ENCODE data around the gene CHFR. TPM values are rescaled to one million over a fixed set of nuclear protein-coding genes. Genes with fewer than 3 reads are reported as not detected.
A peak's percentile ranks its signal among the peaks of the same experiment; 100 is the strongest.

Gene CHFR
- total RNA-seq, 1 experiment from 2014 or later = 53.3 TPM

- H3K27me3 ChIP-seq (ENCODE audit: insufficient read depth, low read length) = no peaks in the 10 kb centered on the region
- no peak overlapping the region for H2BK12ac ChIP-seq (ENCODE audit: insufficient read length, low read depth, low read length)
- H3K79me2 ChIP-seq (ENCODE audit: insufficient read depth, low read length) = no peaks in the 10 kb centered on the region
- DNase-seq = no peak
- no peak overlapping the region for H2AFZ ChIP-seq (ENCODE audit: low read length)
- no peak overlapping the region for H3T11ph ChIP-seq (ENCODE audit: low read length)
- H2BK15ac ChIP-seq (ENCODE audit: low read depth, low read length) = no peak overlapping the region
- no peaks in the 10 kb centered on the region for H3K23me2 ChIP-seq (ENCODE audit: insufficient read length, low read depth, low read length, poor library complexity, severe bottlenecking)
- H3K4me1 ChIP-seq (ENCODE audit: insufficient read depth, low read length) = no peaks in the 10 kb centered on the region
- no peak overlapping the region for H2AK5ac ChIP-seq (ENCODE audit: insufficient read length, low read length)
- peaks cover 2% of the 10 kb centered on the region for H4K20me1 ChIP-seq (ENCODE audit: control insufficient read depth, insufficient read depth, insufficient read length)
- Mint-ChIP-seq H3K9me3 (peaks cover 0 to 2% of the 10 kb centered on the region in 2 experiments; a peak in 1 of 5 replicates), H3K27ac (peak overlapping the region in 2 of 3 experiments; percentile 71 to 79; a peak in 2 of 7 replicates), H3K27me3 (ENCODE audit: low read depth) (no peaks in the 10 kb centered on the region; the same call in 1 of the 2 replicates), H3K4me1 (no peaks in the 10 kb centered on the region), H3K4me3 (no peak overlapping the region), H3K36me3 (ENCODE audit: insufficient read depth in 1 of 3, low read depth in 3 of 3) (peaks cover 47 to 81% (median 64%) of the 10 kb centered on the region in 3 experiments)
- no peak for TF ChIP-seq CTCF (conservative IDR thresholded peaks at IDR 0.05)
- H3K14ac ChIP-seq (ENCODE audit: insufficient read depth, low read length) = no peak overlapping the region; the same call in 1 of the 2 replicates
- no peak overlapping the region for H2BK5ac ChIP-seq (ENCODE audit: insufficient read length, low read length)
- H2BK120ac ChIP-seq (ENCODE audit: low read depth, low read length, poor library complexity, severe bottlenecking) = no peak overlapping the region
- H3K56ac ChIP-seq (ENCODE audit: insufficient read length, low read depth, low read length) = no peak overlapping the region
- WGBS (ENCODE audit: extremely low coverage, insufficient read length, low lambda C conversion rate) = no CpG with 5 or more reads among the region's 15 CpGs
- H3K79me1 ChIP-seq (ENCODE audit: insufficient read depth, low read depth, low read length, poor library complexity, severe bottlenecking) = no peaks in the 10 kb centered on the region
- no peak overlapping the region for H3K23ac ChIP-seq (ENCODE audit: insufficient read length, low read depth, low read length)
- no peaks in the 10 kb centered on the region for H3K9me3 ChIP-seq (ENCODE audit: control insufficient read depth, low read depth, low read length)
- H3K4ac ChIP-seq (ENCODE audit: low read depth, low read length) = no peak overlapping the region
- no peak overlapping the region for H3K4me2 ChIP-seq (ENCODE audit: insufficient read depth, insufficient read length, low read length)
- no peak overlapping the region for H3K9ac ChIP-seq (ENCODE audit: extremely low read depth, insufficient read length, low read length)
- H4K8ac ChIP-seq (replicated peaks; ENCODE audit: insufficient read length, low read depth, low read length) = no peak overlapping the region
- H4K5ac ChIP-seq (ENCODE audit: insufficient read length, low read depth, low read length) = no peak overlapping the region
- no peak overlapping the region for H3K18ac ChIP-seq (ENCODE audit: insufficient read length, low read depth, low read length)
- H4K91ac ChIP-seq (ENCODE audit: insufficient read length, low read depth, low read length) = no peak overlapping the region
- H2BK20ac ChIP-seq (ENCODE audit: low read depth, low read length, poor library complexity, severe bottlenecking) = no peak overlapping the region
- no peak overlapping the region for H3K27ac ChIP-seq (ENCODE audit: insufficient read length, low read depth, low read length)
Observed at GRCh38 chr12:132787877-132788276, 99.5 kb downstream of the CHFR start.

Measured in H9 (cell line).